Umbilical cord (tissue), 2 donors: Measurements from ENCODE around the gene SH3BP2. TPM values are rescaled to one million over a fixed set of nuclear protein-coding genes. Genes with fewer than 3 reads are reported as not detected.
"Not testable (repeated sequence)": the region's sequence is repeated elsewhere in the genome, so short reads cannot be mapped to it uniquely, and the experiment has no call there.

Source experiments
- DNase-seq: peaks from one replicate; pipeline ENCODE4 v3.0.0-alpha.2; 2015; ENCODE audit warnings: low spot score
- total RNA-seq: library from RNA; depleted of rRNA; stranded (reverse); fragments of >200 nt; gene quantifications from one replicate; pipeline ENCODE4 v1.2.3, GENCODE V29; 2014; ENCODE audit warnings: low replicate concordance; ENCODE audit not compliant: insufficient read depth

The SH3BP2 gene
- total RNA-seq, 1 donor from 2014 or later, result 41.2 TPM

DNA sequence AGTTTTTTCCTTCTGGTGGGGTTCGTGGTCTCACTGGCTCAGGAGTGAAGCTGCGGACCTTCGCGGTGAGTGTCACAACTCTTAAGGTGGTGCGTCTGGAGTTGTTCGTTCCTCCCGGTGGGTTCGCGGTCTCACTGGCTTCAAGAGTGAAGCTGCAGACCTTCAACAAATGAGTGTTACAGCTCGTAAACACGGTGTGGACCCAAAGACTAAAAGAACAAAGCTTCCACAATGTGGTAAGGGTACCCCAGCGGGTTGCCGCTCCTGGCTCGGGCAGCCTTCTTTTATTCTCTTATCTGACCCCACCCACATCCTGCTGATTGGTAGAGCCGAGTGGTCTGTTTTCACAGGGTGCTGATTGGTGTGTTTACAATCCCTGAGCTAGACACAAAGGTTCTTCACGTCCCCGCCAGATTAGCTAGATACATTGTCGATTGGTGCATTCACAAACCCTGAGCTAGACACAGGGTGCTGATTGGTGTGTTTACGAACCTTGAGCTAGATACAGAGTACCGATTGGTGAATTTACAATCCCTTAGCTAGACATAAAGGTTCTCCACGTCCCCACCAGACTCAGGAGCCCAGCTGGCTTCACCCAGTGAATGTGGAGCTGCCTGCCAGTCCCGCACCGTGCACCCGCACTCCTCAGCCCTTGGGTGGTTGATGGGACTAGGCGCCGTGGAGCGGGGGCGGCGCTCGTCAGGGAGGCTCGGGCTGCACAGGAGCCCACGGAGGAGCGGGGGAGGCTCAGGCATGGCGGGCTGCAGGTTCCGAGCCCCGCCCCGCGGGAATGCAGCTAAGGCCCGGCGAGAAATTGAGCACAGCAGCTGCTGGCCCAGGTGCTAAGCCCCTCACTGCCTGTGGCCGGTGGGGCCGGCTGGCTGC is 30.2 kb upstream of the SH3BP2 start:
- not testable (repeated sequence) for DNase-seq

DNA sequence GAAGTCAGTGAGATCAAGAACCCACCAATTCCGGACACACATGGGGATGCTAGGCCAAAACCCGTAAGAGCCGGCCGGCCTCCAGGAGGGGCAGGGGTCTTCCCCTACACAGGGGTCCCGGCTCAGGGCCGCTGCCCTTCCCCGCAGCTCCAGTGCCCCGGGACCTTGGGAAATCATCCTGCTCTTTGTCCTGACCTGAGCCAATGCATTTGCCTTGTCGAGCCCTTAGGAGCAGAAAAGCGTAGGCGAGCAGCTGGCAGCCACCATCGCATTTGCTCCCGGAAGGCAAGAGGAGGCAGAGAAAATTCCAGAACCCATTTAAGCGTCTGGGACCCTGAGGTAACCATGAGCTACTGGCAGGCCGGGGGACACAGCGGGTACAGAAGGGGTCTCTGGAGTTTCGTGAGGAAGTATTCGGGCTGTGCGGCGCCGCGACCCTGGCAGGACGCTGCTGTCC is 29.3 kb upstream of the SH3BP2 start:
- no peak for DNase-seq

DNA sequence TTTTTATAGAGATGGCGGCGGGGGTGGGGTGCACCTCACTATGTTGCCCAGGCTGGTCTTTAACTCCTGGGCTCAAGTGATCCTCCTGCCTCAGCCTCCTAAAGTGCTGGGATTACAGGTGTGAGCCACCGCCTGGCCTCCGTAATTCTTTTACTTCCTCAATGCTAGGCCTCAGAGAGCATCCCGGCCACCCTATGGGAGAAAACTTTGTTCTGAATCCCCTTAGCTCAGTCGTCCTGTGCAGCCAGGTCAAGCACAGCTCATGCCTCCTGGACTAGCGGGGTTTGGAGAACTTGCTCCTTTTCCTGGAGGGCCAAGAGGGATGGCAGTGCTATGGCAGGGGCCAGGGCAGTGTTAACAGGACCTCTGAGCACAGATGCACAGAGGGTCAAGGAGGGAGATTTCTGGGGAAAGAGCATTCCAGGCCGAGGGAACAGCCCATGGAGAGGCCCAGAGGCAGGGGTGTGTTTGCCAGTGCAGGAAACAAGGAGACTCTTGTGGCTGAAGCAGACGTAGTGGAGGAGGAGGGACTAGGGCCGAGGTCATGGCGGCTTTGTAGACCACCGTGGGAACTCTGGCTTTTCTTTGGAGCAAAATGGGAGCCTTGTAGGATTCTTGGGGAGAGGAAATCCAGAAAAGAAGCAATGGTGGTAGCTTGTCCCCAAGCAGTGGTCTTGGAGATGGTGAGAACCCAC is 26.9 kb upstream of the SH3BP2 start:
- DNase-seq, result no peak

DNA sequence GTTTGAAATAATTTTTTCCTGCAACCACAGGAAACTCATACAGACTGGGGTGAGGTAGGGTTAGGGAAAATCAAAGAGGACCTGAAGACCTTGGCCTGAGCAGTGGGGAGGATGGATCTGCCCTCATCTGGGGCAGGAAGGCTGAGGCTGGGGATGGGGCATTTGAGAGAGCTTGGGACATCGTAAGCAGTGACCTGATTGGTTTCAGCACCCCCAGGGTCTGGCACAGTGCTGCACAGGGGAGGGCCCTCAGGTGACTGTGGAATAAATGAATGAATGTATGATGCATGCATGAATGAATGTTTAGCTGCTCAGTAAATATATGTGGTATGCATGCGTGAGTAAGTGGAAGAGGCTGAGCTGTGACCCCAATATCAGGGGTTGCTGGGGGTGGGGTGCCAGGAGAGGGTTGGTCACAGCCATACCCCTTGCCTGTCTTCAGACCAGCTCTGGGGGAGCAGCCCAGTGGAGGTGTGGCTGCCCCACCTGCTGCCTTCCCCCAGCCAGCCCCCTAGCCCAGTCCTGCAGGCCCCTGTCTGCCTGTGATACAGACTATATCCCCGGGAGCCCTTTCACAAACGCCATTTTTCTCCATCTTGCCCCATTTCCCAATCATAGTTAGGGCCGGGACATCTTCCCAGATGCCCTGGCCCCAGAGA is 25.7 kb upstream of the SH3BP2 start:
- DNase-seq, result no peak

DNA sequence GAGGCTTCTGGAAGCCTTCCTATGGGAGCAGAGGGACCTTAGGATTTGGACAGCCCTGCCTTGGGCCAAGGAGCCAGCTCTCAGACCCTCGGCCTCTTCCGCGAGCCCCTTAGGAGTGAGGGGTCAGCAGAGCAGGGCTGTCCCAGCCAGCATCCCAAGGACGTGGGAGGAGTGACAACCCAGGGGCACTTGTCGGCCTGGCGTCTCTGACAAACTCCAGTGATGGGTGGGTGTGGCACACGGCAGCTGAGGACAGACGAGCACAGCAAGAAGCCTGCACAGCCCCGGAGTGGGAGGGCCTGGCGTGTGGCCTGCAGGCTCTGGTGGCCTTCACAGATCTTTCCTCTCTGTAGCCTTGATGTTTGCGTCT is 25.2 kb upstream of the SH3BP2 start:
- DNase-seq, result no peak

DNA sequence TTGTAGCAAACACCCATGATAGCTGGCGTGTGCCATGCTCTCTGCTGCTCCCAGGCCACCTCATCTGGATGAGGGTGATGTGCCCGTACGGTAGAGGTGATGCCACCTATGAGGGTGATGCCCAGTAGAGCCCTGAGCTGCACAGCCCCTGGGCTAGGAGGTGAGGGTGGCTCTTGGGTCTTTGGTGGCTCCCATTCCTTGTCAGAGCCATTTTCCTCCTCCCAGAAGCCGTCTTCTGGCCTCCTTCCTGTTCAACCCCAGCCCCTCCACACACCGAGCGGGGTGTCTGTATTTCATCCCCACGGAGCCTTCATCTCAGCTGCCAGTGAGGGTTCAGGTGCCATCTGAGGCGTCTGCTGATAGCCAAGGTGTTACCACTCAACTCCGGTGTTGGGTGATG is 24.8 kb upstream of the SH3BP2 start:
- no peak for DNase-seq

DNA sequence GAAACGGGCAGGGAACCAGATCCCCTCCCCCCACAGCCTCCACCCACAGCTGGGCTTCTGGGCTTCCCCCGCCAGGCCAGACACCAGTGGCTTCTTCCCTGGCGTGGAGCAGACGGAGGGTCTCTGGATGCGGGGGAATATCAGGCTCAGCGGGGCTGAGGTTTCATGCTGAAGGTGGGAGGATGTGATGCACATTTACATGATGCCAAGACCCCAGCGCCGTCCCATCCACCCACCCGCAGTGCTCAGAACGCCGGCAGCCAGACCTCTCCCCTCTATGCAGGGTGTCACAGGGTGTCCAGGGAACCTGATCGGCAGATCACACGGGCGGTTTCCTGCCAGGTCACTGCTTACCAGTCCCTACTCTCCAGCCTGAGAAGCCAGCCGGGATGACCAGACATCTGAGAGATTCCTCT is 24.0 kb upstream of the SH3BP2 start:
- no peak for DNase-seq

DNA sequence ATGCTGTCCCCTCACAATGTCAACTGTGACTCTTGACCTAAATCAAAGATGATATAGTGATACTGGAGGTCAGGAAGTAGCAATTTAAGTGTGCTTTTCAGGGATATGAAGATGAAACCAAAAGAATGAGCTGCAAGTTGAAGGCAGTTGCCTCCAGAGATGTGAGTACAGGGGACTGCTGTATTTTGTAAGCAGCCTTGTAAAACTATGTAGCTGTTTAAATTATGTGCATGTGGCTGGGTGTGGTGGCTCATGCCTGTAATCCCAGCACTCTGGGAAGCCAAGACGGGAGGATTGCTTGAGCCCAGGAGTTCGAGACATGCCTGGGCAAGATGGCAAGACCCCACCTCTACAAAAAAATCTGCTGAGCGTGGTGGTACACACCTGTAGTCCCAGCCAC is 21.6 kb upstream of the SH3BP2 start:
- DNase-seq, result peak; percentile 40

DNA sequence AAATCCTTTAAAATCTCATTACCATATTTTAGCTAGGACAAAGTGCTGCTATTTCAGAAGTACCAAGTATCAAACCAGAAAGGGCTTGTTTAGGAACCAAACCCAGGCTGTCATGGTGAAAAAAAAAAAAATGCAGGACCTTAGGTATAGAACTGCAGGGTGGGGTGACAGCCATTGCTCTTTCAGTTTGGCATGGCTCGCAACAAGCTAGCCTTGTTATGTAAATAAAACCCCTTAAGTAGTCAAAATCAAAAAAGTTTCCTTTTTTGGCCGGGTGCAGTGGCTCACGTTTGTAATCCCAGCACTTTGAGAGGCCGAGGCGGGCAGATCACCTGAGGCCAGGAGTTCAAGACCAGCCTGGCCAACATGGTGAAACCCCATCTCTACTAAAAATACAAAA is 12.2 kb upstream of the SH3BP2 start:
- not testable (repeated sequence) for DNase-seq

DNA sequence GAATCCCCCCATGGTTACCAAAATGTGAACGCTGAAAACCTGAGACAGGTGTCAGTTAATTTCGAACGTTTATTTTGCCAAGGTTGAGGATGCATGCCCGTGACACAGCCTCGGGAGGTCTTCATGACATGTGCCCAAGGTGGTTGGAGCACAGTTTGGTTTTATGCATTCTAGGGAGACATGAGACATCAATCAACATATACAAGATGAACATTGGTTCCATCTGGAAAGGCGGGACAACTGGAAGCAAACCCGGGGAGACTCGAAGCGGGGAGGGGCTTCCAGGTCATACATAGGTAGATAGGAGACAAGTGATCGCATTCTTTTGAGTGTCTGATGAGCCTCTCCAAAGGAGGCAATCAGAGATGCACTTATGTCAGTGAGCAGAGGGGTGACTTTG is 11.0 kb upstream of the SH3BP2 start:
- no peak for DNase-seq

DNA sequence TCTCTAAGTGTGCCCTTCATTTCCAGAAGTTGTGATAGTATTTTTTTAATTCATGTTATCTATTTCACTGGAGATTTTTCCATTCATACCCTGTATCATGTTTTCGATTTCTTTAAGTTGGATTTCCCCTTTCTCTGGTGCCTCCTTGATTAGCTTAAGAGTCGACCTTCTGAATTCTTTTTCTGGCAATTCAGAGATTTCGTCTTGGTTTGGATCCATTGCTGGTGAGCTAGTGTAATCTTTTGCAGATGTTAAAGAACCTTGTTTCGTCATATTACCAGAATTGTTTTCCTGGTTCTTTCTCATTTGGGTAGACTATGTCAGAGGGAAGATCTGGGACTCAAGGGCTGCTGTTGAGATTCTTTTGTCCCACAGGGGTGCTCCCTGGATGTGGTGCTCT is 9.1 kb upstream of the SH3BP2 start:
- DNase-seq, result no peak

DNA sequence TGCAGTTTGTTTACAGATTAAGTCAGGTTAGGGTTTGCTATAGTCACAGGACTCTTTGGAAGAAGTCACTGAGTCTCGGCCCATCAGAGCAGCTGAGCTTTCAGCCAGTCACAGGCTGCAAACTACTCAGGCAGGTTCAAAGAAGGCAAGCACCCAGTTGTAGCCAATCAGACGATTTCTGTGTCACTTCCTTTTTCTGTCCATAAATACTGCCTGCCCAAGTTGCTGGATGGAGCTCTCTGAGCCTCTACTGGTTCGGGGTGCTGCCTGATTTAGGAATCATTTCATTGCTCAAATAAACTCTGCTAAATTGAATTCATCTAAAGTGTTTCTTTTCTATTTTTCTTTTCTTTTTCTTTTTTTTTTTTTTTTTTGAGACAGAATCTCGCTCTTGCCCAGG is 7.3 kb upstream of the SH3BP2 start:
- no peak for DNase-seq

DNA sequence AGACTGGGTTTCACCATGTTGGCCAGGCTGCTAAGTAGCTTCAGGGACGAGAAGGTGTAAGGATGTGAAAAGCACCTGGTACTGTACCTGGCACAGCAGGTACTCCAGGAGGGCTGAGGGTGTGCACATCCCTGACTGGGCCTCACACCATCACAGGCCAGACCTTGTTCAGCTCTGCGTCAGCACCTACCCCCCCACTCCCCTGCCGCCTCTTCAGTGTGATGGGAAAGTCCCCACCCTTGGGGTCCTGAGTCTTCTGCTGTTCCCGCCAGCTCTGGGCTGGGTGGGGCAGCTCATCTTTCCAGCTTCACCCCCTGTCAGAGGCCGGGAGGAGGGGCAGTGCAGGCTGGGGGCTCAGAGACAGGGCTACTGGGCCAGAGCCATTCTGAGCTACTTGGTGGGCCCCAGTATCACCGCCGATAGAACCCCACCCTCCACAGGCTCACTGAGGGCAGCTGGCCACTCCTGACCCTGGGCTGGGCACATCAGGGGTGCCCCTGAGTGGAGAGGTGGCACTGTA is 6.7 kb upstream of the SH3BP2 start:
- no peak for DNase-seq

DNA sequence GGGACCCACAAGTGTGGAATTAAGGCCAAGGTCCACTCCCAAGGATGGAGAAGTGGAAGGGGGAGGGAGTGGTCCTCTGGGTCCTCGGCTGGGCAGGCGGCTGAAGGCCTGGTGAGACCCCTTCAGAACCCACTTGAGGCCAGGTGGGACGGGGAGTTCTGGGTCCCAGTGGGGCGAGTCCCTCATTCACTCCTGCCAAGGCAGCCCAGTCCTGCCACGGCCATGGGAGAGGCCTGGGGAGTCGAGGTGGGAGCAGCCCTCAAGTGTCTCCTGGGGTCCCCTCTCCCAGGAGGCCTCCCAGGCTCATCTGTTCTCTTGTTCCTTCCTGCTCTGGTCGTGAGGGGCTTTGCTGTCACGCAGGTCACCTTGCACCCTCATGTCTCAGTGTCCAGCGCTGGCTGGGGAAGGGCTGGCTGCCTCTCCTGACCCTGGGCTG is 6.1 kb upstream of the SH3BP2 start:
- DNase-seq, result no peak

DNA sequence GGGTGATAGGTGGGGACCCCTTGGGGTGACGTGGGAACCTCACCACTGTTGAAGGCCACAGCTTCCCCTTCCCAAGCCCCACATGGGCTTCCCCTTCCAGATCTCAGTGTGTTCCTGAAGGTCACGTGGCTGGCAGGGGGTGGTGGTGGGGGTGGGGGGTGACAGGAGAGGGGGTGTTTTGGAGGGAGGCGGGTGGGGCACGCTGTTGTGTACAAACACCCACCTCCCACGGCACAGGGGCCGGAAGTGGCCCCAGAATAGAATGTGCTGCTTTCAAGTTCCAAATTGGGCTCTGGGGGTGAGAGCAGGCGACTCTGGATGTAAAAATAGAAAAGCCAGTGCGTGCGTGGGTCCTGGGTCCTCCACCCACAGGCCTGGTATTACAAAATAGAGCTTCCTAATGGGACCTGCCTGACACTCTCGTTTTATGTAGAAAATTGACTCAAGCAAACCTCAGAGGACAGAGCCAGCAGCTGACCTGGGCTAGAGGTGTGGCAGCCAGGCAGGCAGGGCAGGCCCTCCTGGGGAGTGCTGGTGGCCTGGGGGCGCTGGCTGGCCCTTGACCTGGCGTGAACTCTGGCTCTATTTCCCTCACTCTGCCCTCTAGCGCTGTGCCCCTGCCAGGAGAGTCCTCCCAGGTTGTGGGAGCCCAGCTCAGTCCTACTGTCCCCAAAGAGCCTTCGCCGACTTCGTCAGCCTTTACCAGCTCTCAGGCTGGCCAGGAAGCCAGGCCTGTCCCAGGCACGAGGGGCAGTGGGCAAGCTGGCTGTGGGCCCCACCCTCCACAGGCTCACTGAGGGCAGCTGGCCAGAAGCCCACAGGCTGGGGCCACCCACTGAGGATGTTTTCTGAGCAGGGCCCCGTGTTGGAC is 5.4 kb upstream of the SH3BP2 start:
- DNase-seq, result no peak

DNA sequence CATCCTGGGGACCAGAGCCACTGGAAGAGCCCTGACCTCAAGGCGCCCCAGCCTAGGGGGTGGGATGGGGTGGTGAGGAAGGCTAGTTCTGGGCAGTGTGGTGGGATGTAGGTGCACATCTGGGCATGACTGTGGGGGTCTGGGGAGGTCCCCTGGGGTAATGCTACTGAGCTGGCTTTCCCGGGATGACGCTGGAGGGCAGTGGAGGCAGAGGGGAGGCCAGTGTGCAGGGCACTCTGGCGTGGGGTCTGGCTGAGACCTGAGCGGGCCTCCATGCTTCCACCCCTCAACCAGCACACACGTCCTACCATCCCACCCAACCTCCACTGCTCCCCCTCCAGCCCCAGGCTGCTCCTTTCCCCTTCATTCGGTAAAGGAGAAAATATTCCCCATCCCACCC is 4.8 kb upstream of the SH3BP2 start:
- no peak for DNase-seq

DNA sequence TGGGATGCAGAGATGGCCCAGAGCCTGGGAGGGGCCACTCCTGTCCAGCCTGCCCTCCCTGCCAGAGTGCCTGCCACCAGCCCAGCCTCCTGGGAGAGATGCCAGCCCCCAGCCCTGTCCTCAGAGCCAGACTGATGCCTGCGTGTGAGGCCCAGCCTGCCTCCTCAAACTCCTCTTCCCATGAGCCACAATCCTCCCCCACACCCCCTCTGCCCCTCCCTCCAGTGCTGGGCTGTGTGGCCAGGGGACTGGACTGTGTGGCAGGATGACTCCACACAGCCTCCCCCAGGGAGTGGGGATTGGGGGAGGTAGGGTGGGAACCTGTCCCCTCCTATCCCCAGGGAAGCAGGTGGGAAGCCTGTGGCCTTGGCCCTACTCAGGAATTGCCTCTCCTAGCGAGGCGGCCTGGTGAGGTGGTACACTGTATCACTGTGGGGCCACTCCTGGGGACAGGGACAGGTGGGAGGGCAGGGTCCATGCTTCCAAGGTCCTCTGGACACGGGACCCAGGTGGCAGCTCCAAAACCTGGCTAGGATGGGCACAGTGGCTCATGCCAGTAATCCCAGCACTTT is 4.3 kb upstream of the SH3BP2 start:
- peak; percentile 69 for DNase-seq

DNA sequence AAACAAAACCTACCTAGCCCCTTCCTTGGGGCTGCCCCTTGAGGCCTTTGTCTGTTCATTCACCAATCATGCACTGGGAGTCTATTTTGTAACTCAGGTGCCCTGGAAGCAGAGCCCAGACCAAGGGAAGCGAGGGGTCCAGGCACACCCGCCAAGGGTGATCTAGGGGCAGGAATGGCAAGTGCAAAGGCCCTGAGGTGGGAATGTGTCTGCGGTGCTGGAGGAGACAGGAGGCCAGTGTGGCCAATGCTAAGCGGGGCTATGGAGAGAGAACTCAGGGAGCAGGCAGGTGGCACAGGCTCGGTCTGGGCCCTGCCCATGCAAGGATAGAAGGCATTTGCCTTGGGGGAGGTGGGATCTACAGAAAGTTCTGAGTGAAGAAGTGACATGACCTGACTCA is 3.5 kb upstream of the SH3BP2 start:
- DNase-seq, result no peak

DNA sequence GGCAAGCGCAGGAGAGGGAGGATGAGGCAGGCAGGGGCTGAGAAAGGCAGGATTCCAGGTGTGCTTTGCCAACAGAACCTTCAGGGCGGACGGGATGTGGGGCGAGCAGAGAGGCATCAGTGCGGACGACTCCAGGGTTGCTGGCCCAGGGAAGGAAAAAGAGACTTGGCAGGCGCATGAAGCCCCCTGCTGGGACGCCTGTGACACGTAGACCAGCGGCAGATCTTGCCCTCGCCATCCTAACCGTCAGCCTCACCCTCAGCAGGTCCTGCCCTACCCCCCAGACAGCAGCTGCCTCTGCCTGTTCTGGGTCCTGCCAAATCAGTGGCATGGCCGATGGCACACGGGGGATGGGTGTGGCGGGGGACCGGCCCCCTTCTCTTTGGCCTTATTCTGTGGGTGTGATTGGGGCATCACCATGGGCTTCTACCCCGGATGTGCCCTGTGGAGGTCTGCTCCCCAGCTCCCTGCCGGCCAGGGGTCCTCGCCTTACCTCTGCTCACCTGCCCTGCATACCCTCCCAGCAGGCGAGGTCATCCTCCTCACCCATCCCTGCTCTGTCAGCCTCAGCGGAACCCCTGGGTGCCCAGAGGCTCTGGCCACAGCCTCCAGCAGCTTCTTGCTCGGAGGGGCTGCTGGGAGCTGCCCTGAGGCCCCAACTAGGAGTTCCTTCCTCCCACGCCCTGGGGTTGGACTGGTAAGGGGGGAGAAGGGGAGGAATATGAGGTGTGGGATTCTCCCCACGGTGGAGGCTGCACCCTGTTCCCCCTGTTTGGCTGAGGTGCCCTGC is 2.9 kb upstream of the SH3BP2 start:
- no peak for DNase-seq
